Cardiac septum (tissue), 1 donor: ENCODE measurements around the gene DTWD2. TPM values are rescaled to one million over a fixed set of nuclear protein-coding genes. Genes with fewer than 3 reads are reported as not detected.
"Not testable (repeated sequence)": the region's sequence is repeated elsewhere in the genome, so short reads cannot be mapped to it uniquely, and the experiment has no call there.

ENCODE experiments used
- DNase-seq: peaks from one replicate; pipeline ENCODE4 v3.0.0-alpha.2; 2020; ENCODE audit warnings: low spot score
- intact Hi-C: fragments of 100-400 bp; cut with DNase I; formaldehyde crosslinking; loops from one replicate; pipeline ENCODE4 v1.14.0; 2022
- total RNA-seq: library from RNA; stranded (reverse); fragmentation: NEBNext Ultra II Directional; extraction: Animal tissue kit (Norgen Biotek cat#: 25700); gene quantifications from one replicate; pipeline ENCODE4 v1.2.1, GENCODE V29; 2021
- donor health status: DM: no; HTN: no; CAD: no.

Gene DTWD2
- total RNA-seq, 1 donor from 2014 or later: 10.1 TPM

GRCh38 chr5:118960557-118960956 lies 27.8 kb downstream of the DTWD2 start:
- intact Hi-C loops: no loop called here
- DNase-seq: no peak

DNA sequence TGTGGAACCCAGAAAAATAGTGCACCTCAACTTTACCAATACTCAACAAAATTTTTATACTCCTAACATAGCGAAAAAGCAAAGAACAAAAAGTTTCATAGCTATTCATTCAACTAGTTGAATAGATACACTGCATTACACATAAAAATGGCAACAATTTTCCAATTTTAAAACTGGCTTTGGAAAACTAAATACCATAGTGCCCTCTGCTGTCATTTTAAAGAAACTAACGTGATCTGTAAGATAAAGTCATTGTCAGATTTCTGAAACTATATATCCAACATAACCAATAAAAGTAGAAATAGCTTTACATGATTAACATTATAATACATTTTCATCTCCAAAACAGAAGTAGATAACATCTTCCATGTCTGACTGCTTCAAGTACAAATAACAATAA lies 31.6 kb downstream of the DTWD2 start:
- DNase-seq: no peak

DNA sequence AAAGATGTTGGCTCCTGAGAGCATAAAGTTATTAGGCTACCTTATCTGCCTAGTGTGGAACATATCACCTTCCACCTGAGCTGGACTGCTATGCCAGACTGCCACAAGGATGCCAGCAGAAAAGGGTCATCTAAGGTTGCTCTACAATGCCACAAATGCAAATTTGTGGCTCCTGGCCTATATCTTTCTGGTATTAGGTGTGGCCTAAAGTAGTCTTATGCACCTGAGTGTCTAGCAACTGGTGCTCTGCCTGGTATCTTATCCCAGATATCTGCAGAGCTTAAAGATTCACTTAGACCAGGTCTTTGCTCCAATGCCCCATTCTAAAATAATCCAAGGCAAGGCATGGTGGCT lies 34.7 kb downstream of the DTWD2 start:
- intact Hi-C loops: no loop called here

More for the DNA sequence above, 31.6 kb downstream of the DTWD2 start:
- intact Hi-C loops: no loop called here

GRCh38 chr5:118952992-118953651 lies 35.2 kb downstream of the DTWD2 start:
- no peak for DNase-seq
- intact Hi-C loops: no loop called here

More for the DNA sequence above, 34.7 kb downstream of the DTWD2 start:
- DNase-seq: no peak

GRCh38 chr5:118952306-118952705 lies 36.0 kb downstream of the DTWD2 start:
- DNase-seq, intact Hi-C loops: not testable (repeated sequence)

DNA sequence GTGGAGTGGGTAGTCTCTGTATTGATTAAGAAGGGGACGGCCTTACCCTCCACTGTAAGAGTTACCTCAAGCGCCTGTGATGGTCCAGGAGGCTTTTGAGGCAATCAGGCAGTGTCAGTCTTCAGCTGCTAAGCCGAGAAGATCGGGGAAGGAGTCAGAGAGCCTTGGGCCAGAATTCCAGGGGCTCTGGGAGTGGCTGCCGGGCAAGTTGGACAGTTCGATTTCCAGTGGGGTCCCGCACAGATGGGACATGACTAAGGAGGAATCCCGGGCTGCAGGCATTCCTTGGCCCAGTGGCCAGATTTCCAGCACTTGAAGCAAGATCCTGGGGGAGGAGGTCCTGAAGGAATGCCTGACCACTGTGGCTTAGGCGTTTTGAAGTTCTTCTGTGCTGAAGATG lies 38.0 kb downstream of the DTWD2 start:
- DNase-seq, intact Hi-C loops: not testable (repeated sequence)

DNA sequence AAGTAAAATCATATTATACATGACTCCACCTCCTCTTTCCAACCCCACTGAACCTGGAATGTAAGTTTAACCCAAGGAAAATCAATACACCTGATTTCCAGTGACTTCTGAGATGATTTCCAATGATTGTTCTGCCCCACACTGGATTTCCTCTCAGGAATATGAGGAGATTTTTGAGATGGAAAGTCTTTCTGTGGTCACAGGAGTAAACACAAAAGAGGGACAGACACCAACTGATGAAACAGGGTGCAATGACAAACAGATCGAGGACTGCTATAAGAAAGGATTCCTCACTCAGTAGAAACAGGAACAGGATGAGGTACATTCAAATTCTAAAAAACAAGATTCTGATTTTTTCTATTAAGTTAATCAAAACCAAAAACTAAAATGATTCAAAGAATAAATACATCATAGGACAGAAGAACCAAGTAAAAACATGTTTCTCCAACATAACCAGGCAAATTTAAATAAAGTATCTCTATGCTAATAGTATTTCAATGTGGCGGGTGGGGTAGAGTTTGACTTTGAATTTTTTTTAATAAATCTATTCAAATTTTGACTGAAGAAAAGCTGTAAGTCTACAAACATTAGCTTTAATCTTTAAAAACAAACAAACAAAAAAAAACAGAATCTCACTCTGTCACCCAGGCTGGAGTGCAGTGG lies 42.1 kb downstream of the DTWD2 start:
- intact Hi-C loops: no loop called here
- no peak for DNase-seq

DNA sequence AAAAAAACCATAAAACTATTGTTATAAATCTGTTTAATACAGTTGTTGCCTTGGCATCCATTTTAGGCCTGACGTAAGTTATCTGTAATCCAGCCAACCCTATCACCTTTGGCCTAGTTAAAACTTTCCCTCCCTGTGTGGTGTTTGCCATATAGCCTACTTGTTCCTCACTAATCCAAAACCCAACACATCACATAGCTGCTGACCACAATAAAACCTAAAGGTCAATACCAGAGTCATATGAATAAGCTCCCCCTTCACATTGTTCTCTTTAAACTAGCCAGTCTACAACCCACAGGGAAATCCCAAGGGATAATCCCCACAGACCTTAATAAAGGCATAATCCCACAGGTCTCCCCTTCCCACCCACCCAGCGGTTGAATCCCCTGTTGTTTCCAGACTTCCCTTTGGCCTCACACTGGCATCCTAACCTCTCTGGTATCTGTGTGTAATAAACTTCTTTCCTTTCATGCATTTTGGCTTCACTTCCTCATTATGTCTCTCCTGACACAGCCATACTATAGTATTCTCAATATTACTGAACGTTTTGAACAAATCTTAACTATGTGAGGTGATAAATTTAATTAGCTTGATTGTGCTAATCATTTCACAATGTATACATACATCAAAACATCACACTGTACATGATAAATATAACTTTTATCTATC lies 50.8 kb downstream of the DTWD2 start:
- intact Hi-C loops: no loop called here
- DNase-seq: no peak

- intact Hi-C loops: no loop called here
- DNase-seq: no peak
These were observed 54.6 kb downstream of the DTWD2 start for GRCh38 chr5:118933703-118934102.

GRCh38 chr5:118931564-118931963 lies 56.8 kb downstream of the DTWD2 start:
- intact Hi-C loops: no loop called here
- no peak for DNase-seq

- intact Hi-C loops: no loop called here
These were observed 64.3 kb downstream of the DTWD2 start for GRCh38 chr5:118924006-118924389.

GRCh38 chr5:118923295-118924005 lies 64.9 kb downstream of the DTWD2 start:
- DNase-seq: no peak
- intact Hi-C loops: no loop called here

More at GRCh38 chr5:118924006-118924389, 64.3 kb downstream of the DTWD2 start:
- no peak for DNase-seq

DNA sequence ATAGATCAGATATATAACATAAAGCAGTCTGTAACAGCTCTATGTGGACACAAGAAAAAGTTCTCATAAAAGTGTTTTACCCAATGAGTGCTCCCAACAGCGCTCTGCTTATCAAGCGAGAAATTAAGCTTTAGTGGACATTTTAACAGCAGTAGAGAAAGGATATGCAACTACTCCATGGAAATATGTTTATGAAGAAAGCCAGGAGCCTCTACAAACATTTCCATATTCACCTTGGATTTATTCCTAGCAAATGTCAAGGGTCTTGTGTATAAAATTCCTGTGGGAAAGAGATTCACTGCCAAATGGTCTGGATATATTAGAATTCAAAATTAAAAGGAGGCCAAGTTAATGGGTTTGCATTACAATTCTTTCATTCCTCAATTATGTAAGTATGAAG lies 66.5 kb downstream of the DTWD2 start:
- no peak for DNase-seq
- intact Hi-C loops: no loop called here

DNA sequence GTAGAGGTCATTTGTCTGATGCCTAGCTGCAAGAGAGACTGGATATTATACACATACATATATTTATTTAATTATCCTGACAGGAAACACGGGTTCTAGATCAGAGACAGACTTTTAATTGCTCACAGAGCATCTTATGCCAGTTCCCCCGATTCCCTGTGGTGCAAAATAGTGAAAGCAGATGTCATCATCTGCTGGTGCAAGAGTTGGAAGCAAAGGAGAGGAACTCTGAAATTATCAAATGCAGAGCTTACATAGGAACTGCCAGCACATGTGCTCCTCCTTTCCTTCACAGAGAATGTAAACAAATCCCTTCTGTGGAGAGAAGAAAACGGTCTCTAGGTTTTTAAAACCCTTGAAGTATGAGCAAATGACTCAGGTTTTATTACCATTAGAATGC lies 69.3 kb downstream of the DTWD2 start:
- intact Hi-C loops: no loop called here
- no peak for DNase-seq

- intact Hi-C loops: no loop called here
- no peak for DNase-seq
These were observed 70.1 kb downstream of the DTWD2 start for GRCh38 chr5:118918232-118918631.

DNA sequence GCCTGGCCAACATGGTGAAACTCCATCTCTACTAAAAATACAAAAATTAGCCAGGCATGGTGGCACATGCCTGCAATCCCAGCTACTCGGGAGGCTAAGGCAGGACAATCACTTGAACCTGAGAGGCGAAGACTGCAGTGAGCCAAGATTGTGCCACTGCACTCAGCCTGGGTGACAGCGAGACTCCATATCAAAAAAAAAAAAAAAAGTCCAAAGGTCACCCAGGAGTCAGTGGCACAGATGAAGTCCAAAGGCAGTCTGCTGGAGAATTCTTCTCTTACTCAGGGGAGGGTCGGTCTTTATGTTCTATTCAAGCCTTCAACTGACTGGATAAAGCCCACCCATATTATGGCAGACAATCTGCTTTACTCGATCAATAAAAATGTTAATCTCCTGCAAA lies 80.8 kb downstream of the DTWD2 start:
- intact Hi-C loops: not testable (repeated sequence)

GRCh38 chr5:118906947-118907346 lies 81.4 kb downstream of the DTWD2 start:
- intact Hi-C loops: no loop called here
- no peak for DNase-seq

More for the DNA sequence above, 80.8 kb downstream of the DTWD2 start:
- not testable (repeated sequence) for DNase-seq

DNA sequence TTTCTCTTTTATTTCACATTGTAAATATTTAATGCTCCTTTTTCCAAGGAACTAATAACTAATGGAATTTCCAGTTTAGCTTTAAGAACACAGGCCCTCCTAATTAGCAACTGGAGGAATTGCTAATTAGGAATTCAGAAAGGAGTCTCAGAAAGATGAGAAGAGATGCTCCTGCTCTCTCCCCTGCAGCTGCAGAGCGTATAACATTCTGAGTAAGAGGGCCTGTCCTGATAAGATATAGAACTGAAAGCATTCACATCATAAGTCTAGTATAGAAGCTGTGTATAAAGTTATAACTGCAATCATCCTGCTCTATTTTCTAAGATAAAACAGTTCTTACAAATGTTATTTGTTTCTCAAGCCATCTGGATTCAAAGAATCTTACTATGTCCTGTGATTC lies 83.2 kb downstream of the DTWD2 start:
- DNase-seq: no peak
- intact Hi-C loops: no loop called here

GRCh38 chr5:118902656-118903438 lies 85.5 kb downstream of the DTWD2 start:
- no peak for DNase-seq
- intact Hi-C loops: no loop called here

DNA sequence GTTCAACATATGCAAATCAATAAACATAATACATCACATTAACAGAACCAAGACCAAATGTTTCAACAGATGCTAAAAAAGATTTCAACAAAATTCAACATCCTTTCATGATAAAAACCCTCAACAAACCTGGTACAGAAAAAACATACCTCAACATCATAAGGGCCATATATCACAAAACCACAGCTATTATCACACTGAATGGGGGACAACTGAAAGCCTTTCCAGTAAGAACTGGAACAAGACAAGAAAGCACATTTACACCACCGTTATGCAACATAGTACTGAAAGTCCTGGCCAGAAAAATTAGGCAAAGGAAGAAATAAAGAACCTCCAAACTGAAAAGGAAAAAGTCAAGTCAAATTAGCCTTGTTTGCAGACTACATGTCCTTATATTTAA lies 93.6 kb downstream of the DTWD2 start:
- intact Hi-C loops: no loop called here
- DNase-seq: no peak
